ENCODE results near the gene MAP3K2. TPM values are rescaled to one million over a fixed set of nuclear protein-coding genes. Genes with fewer than 3 reads are reported as not detected.

Gene MAP3K2
- total RNA-seq, 2 experiments from 2014 or later, result 103 to 105 TPM

GRCh38 chr2:127314193-127314988 lies 73.4 kb downstream of the MAP3K2 start:
- Mint-ChIP-seq H3K36me3 (ENCODE audit: low read depth) (peaks cover 95% of the 10 kb centered on the region), H3K9me3 (no peaks in the 10 kb centered on the region), H3K4me1 (ENCODE audit: low read depth) (no peaks in the 10 kb centered on the region), H3K27me3 (no peaks in the 10 kb centered on the region), H3K27ac (no peak overlapping the region), H3K4me3 (no peak overlapping the region)
- Histone ChIP-seq H3K27ac (ENCODE audit: low read depth in 1 of 2, low read length in 2 of 2) (no peak overlapping the region), H3K9me3 (ENCODE audit: control insufficient read depth in 1 of 2, insufficient read depth in 1 of 2, low read length in 2 of 2) (no peaks in the 10 kb centered on the region), H3K36me3 (ENCODE audit: insufficient read depth, low read length) (peaks cover 88% of the 10 kb centered on the region), H3K27me3 (ENCODE audit: control insufficient read depth in 1 of 2, insufficient read depth in 2 of 2, low read length in 2 of 2) (no peaks in the 10 kb centered on the region), H3K4me1 (ENCODE audit: insufficient read depth, low read length) (no peaks in the 10 kb centered on the region), H3K4me3 (ENCODE audit: low read length) (no peak overlapping the region)
- POLR2A ChIA-PET, result no interaction called here
- TF ChIP-seq CTCF (IDR thresholded peaks at IDR 0.05), result no peak
- DNase-seq, result no peak
- CTCF ChIA-PET, result interaction anchor here (2.1 kb wide), 1 partner anchor 101 kb away, joined by 6 read pairs; no protein-coding TSS in a partner anchor
- intact Hi-C loops (cut with DNase I, micrococcal nuclease), result no loop called here
- no peak for ATAC-seq (ENCODE audit: poor library complexity)

GRCh38 chr2:127313406-127313805 lies 74.4 kb downstream of the MAP3K2 start:
- intact Hi-C loops (cut with DNase I, micrococcal nuclease), result no loop called here
- no peak overlapping the region for H3K4me3 Mint-ChIP-seq
- no peaks in the 10 kb centered on the region for H3K27me3 Mint-ChIP-seq
- Histone ChIP-seq H3K4me1 (ENCODE audit: insufficient read depth, low read length) (no peaks in the 10 kb centered on the region), H3K9me3 (ENCODE audit: control insufficient read depth in 1 of 2, insufficient read depth in 1 of 2, low read length in 2 of 2) (no peaks in the 10 kb centered on the region), H3K36me3 (ENCODE audit: insufficient read depth, low read length) (peaks cover 85% of the 10 kb centered on the region), H3K4me3 (ENCODE audit: low read length) (no peak overlapping the region), H3K27me3 (ENCODE audit: control insufficient read depth in 1 of 2, insufficient read depth in 2 of 2, low read length in 2 of 2) (no peaks in the 10 kb centered on the region), H3K27ac (ENCODE audit: low read depth in 1 of 2, low read length in 2 of 2) (no peak overlapping the region)
- CTCF ChIA-PET, result interaction anchor here (2.1 kb wide), 1 partner anchor 102 kb away, joined by 6 read pairs; no protein-coding TSS in a partner anchor
- TF ChIP-seq CTCF (IDR thresholded peaks at IDR 0.05), result no peak
- no peak overlapping the region for H3K27ac Mint-ChIP-seq
- ATAC-seq (ENCODE audit: poor library complexity), result no peak
- peak in 2 of 14 experiments; percentile 44 to 50 for DNase-seq
- H3K9me3 Mint-ChIP-seq, result no peaks in the 10 kb centered on the region
- POLR2A ChIA-PET, result no interaction called here
- H3K4me1 Mint-ChIP-seq (ENCODE audit: low read depth), result no peaks in the 10 kb centered on the region
- peaks cover 93% of the 10 kb centered on the region for H3K36me3 Mint-ChIP-seq (ENCODE audit: low read depth)

GRCh38 chr2:127310980-127311379 lies 76.8 kb downstream of the MAP3K2 start:
- H3K4me1 ChIP-seq (ENCODE audit: insufficient read depth, low read length), result no peaks in the 10 kb centered on the region
- ChIA-PET POLR2A (no interaction called here), CTCF (interaction anchor here (0.5 to 1.3 kb wide), 2 partner anchors 9 to 105 kb away, joined by 3 to 4 read pairs; no protein-coding TSS in a partner anchor)
- peaks cover 79% of the 10 kb centered on the region for H3K36me3 ChIP-seq (ENCODE audit: insufficient read depth, low read length)
- H3K27me3 Mint-ChIP-seq, result no peaks in the 10 kb centered on the region
- intact Hi-C loops (cut with DNase I, micrococcal nuclease), result no loop called here
- no peaks in the 10 kb centered on the region for H3K4me1 Mint-ChIP-seq (ENCODE audit: low read depth)
- no peak overlapping the region for H3K27ac Mint-ChIP-seq
- H3K27me3 ChIP-seq (ENCODE audit: control insufficient read depth in 1 of 2, insufficient read depth in 2 of 2, low read length in 2 of 2), result no peaks in the 10 kb centered on the region
- no peak for TF ChIP-seq CTCF (IDR thresholded peaks at IDR 0.05)
- no peak overlapping the region for H3K4me3 ChIP-seq (ENCODE audit: low read length)
- no peak for DNase-seq
- H3K9me3 ChIP-seq (ENCODE audit: control insufficient read depth in 1 of 2, insufficient read depth in 1 of 2, low read length in 2 of 2), result no peaks in the 10 kb centered on the region
- no peak overlapping the region for H3K27ac ChIP-seq (ENCODE audit: low read depth in 1 of 2, low read length in 2 of 2)
- ATAC-seq (ENCODE audit: poor library complexity), result no peak
- H3K36me3 Mint-ChIP-seq (ENCODE audit: low read depth), result peaks cover 87% of the 10 kb centered on the region
- H3K4me3 Mint-ChIP-seq, result no peak overlapping the region
- H3K9me3 Mint-ChIP-seq, result no peaks in the 10 kb centered on the region
